ACC112 (cell line): Measurements from ENCODE around the gene MYCN.

ENCODE experiments used
- H2AFZ ChIP-seq: fragments of 200-600 bp; sonication (generic); one replicate; pipeline ENCODE4 v1.6.0; 2017; ENCODE audit warnings: antibody characterized with exemption, low read length; ENCODE audit not compliant: unreplicated experiment
- H3K27ac ChIP-seq: fragments of 200-600 bp; sonication (generic); 2 replicates; pipeline ENCODE4 v1.5.1; 2014; ENCODE audit warnings: low read depth, mild to moderate bottlenecking, antibody characterized with exemption, low read length, moderate library complexity
- H3K27me3 ChIP-seq: fragments of 200-600 bp; sonication (generic); 2 replicates; pipeline ENCODE4 v1.6.1; 2014; ENCODE audit warnings: mild to moderate bottlenecking, antibody characterized with exemption, low read length, moderate library complexity, mixed read lengths; ENCODE audit not compliant: insufficient read depth
- H3K36me3 ChIP-seq: fragments of 200-600 bp; sonication (generic); 2 replicates; pipeline ENCODE4 v1.6.1; 2016; ENCODE audit warnings: mild to moderate bottlenecking, antibody characterized with exemption, low read length, moderate library complexity, mixed read lengths; ENCODE audit not compliant: insufficient read depth
- H3K4me1 ChIP-seq: fragments of 200-600 bp; sonication (generic); one replicate; pipeline ENCODE4 v1.6.1; 2016; ENCODE audit warnings: low read length, mixed read lengths; ENCODE audit not compliant: insufficient read depth, unreplicated experiment, control insufficient read depth
- H3K4me3 ChIP-seq: fragments of 200-600 bp; sonication (generic); 2 replicates; pipeline ENCODE4 v1.5.1; 2014; ENCODE audit warnings: mild to moderate bottlenecking, low read depth, low read length
- H3K79me2 ChIP-seq: fragments of 200-600 bp; sonication (generic); one replicate; pipeline ENCODE4 v1.6.0; 2016; ENCODE audit warnings: low read length; ENCODE audit not compliant: control insufficient read depth, unreplicated experiment, insufficient read depth

MYCN gene

DNA sequence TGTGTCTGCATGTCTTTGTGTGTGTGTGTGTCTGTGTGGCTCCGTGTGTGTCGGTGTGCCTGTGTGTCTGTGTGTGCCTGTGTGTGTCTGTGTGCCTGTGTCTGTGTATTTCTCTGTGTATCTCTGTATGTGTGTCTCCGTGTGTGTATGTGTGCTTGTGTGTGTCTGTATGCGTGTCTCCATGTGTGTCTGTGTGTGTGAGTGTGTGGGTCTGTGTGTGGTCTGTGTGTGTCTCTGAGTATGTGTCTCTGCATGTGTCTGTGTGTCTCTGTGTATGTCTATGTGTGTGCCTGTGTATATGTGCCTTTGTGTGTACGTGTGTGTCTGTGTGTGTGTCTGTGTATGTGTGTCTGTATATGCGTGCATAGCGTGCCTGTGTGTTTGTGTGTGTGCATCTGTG lies 45.2 kb downstream of the MYCN start:
- no peak overlapping the region for H3K27ac ChIP-seq
- no peaks in the 10 kb centered on the region for H3K36me3 ChIP-seq
- H2AFZ ChIP-seq = no peak overlapping the region
- no peak overlapping the region for H3K4me3 ChIP-seq
- no peaks in the 10 kb centered on the region for H3K4me1 ChIP-seq
- H3K27me3 ChIP-seq = no peaks in the 10 kb centered on the region
- no peaks in the 10 kb centered on the region for H3K79me2 ChIP-seq

DNA sequence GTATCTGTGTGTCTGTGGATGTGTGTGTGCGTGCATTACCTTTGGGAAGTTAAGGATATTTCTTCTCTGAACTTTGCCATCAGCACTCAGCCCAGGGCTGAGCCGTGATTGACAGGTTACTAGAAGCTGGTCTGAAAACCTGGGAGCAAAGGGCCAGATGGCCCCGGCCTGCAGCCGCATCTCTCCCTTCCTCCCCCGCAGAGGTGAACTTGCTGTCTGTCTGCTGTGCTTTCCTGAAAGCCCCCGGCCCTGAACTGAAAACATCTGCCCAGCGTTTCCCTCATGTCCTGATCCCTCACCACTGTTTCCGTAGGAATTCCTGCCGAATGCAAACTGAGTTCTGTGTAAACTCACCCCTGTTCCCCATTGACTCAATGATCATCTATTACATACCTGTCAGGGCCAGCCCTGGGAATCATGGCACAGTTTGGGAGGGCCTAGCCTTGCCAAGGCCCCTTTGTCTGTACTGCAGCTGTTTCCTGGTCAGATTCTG lies 45.8 kb downstream of the MYCN start:
- Histone ChIP-seq H3K4me3 (no peak overlapping the region), H3K79me2 (no peaks in the 10 kb centered on the region), H3K4me1 (no peaks in the 10 kb centered on the region), H3K36me3 (no peaks in the 10 kb centered on the region), H3K27ac (no peak overlapping the region), H2AFZ (no peak overlapping the region), H3K27me3 (no peaks in the 10 kb centered on the region)

DNA sequence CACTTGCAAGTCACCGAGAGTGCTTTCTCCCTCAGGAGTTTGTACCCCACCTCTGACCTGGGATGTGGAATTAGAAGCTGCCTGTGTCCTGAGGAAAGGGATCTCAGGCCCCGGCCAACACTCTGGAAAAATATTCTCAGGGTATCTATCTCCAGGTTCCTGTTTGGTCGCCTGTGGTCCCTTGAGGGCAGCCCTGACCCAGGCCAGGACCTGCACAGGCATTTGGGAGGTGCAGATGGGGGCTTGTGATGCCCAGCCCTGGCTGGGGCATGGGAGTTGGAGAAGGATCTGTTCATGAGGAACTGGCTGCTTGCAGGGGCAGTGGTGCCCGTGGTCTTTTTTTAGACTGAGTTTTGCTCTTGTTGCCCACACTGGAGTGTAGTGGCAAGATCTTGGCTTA lies 46.3 kb downstream of the MYCN start:
- H3K27ac ChIP-seq = no peak overlapping the region
- H3K4me3 ChIP-seq = no peak overlapping the region
- H3K4me1 ChIP-seq = no peaks in the 10 kb centered on the region

DNA sequence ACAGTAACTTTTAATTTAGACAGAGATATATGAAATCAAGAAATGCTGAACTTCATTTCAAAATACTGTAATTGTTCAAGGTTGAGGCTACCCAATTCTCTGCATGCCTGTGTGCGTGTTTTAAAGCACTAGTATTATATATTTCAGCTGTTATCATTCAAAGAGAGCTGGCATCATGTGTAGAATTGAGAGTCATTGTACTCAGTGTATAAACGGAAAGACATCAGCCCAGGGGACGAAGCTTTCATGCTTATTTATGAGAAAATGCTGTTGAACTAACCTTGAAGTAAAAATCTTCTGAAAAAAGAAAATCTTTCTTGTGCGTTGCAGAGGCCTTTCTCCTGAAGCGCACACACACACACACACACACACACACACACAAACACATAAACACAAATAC lies 48.4 kb downstream of the MYCN start:
- Histone ChIP-seq H2AFZ (no peak overlapping the region), H3K36me3 (no peaks in the 10 kb centered on the region), H3K4me1 (no peaks in the 10 kb centered on the region), H3K4me3 (no peak overlapping the region), H3K79me2 (no peaks in the 10 kb centered on the region), H3K27me3 (no peaks in the 10 kb centered on the region), H3K27ac (no peak overlapping the region)

More for the DNA sequence above, 46.3 kb downstream of the MYCN start:
- Histone ChIP-seq H3K36me3 (no peaks in the 10 kb centered on the region), H3K79me2 (no peaks in the 10 kb centered on the region), H3K27me3 (no peaks in the 10 kb centered on the region), H2AFZ (no peak overlapping the region)

DNA sequence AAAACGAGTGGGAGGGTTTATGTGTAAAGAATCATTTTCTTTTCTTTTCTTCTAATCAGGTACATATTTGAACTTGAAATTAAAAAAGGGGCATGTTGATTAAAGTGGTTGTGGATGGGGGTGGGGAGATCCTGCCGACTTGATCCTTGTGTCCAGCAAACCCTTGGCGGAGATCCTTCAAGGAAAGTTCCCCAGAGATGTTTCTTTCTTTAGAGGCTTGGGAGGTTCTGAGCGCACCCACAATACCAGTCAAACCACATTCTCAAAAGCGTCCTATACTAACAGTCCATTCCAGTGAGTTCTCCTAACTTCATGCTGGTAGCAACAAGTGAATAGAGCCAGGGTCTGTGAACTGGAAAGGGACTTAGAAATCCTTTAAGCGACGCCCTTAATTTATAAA lies 49.2 kb downstream of the MYCN start:
- Histone ChIP-seq H3K27ac (no peak overlapping the region), H3K36me3 (no peaks in the 10 kb centered on the region), H3K4me3 (no peak overlapping the region), H3K4me1 (no peaks in the 10 kb centered on the region), H3K79me2 (no peaks in the 10 kb centered on the region), H2AFZ (no peak overlapping the region), H3K27me3 (no peaks in the 10 kb centered on the region)

DNA sequence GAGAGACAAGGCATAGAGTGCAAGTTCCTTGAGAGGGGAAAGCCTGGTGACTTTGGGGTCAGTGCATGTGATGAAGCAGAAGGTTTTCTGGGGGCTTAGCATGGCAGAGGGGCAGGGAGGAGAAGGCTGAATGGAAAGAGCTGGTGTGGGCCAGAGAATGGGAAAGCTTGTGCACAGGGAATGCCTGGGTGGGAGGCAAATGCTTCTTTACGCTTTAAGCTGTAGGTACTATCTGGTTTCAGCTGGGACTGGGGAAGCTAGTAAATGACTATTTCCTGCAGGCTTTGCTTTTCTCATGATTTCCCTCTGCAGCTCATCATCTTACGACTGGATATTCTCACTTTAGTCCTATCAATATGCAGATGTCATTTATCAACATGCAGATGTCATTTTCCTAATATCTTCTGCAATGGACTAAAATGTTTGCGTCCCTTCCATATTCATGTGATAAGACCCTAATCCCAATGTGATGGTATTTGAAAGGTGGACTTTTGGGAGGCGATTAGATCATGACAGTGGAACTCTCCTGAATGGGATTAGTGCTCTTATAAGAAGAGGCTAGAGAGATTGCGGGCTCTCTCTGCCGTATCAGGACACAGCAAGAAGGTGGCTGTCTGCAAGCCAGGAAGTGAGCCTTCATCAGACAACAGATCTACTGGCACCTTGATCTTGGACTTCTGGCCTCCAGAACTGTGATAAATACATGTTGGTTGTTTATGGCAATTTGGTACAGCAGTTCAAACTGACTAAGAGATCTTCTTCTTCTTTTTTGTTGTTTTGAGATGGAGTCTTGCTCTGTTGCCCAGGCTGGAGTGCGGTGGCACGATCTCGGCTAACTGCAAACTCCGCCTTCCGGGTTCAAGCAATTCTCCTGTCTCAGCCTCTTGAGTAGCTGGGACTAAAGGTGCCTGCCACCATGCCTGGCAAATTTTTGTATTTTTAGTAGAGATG lies 50.1 kb downstream of the MYCN start:
- Histone ChIP-seq H3K4me1 (no peaks in the 10 kb centered on the region), H3K4me3 (no peak overlapping the region), H3K79me2 (no peaks in the 10 kb centered on the region), H3K36me3 (no peaks in the 10 kb centered on the region), H3K27ac (no peak overlapping the region), H2AFZ (no peak overlapping the region), H3K27me3 (no peaks in the 10 kb centered on the region)

DNA sequence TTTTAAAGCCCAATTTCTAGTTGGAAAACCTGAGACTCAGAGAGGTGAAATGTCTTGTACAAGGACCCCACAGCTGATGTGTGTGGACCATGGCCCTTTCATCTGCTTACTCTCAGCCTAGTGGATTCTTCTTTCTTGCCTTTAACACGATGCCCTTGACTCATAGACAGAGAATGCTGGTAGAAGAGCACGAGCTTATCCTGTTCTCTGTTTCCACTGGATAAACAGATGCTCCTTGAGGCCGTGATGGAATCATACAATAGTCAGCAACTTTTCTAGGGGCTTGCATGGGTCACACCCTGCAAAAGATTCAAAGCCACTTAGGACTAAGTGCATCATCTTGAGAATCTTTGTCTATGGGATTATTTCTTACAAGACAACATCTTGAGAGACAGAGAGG lies 50.9 kb downstream of the MYCN start:
- H3K27me3 ChIP-seq = no peaks in the 10 kb centered on the region
- H3K36me3 ChIP-seq = no peaks in the 10 kb centered on the region
- H2AFZ ChIP-seq = no peak overlapping the region
- no peaks in the 10 kb centered on the region for H3K79me2 ChIP-seq
- H3K4me3 ChIP-seq = no peak overlapping the region
- H3K4me1 ChIP-seq = no peaks in the 10 kb centered on the region
- no peak overlapping the region for H3K27ac ChIP-seq

DNA sequence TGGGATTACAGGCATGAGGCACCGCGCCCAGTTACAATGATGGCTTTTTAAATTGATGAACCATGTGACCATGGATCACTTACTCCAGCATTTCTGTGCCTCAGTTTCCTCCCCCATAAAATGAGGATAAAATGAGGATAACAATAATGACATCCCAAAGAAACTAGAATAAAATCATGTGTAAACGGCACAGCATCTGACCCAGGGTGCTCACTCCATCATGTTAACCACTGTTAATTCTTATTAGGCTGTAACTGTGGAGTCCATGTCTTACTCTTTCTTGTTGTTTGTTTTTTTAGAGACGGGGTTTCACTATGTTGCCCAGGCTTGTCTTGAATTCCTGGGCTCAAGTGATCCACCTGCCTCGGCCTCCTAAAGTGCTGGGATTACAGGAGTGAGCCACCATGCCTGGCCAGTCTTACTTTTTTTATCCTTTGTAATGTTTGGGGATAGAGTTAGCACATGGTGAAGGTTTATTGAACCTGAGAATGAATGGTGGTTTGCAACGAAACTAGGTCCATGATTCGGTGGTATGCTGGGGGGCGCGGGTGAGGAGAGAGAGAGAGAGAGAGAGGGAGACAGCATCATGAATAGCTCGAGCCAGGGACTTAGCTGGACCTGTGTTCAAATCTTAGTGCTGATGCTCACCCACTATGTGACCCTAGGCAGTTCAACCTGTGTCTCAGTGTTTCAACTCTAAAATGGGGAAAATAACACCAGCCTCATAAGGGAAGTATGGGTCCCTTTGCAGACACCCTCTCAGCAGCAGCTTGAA lies 52.3 kb downstream of the MYCN start:
- no peak overlapping the region for H2AFZ ChIP-seq
- no peaks in the 10 kb centered on the region for H3K79me2 ChIP-seq
- H3K4me3 ChIP-seq = no peak overlapping the region
- no peak overlapping the region for H3K27ac ChIP-seq
- no peaks in the 10 kb centered on the region for H3K4me1 ChIP-seq
- no peaks in the 10 kb centered on the region for H3K36me3 ChIP-seq
- H3K27me3 ChIP-seq = no peaks in the 10 kb centered on the region

DNA sequence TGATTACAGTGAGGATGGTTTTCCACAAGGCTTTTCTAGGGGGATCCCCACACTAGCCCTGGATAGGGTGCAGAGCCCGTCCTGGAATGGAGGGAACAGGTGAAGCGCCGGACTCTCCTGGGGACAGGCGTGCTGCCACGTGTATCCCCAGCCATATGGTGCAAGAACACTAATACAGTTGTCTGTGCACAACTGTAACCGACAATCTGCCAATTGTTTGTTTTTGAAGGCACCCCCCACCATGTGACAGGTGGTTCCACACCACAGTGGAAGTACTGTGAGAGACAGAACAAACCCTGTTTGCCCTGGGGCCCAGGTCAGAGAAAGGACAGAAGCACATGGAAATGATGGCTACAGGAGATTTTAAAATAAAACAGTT lies 52.9 kb downstream of the MYCN start:
- H3K27ac ChIP-seq = no peak overlapping the region
- H3K79me2 ChIP-seq = no peaks in the 10 kb centered on the region
- no peak overlapping the region for H3K4me3 ChIP-seq
- H3K27me3 ChIP-seq = no peaks in the 10 kb centered on the region
- H3K36me3 ChIP-seq = no peaks in the 10 kb centered on the region
- H2AFZ ChIP-seq = no peak overlapping the region
- no peaks in the 10 kb centered on the region for H3K4me1 ChIP-seq

DNA sequence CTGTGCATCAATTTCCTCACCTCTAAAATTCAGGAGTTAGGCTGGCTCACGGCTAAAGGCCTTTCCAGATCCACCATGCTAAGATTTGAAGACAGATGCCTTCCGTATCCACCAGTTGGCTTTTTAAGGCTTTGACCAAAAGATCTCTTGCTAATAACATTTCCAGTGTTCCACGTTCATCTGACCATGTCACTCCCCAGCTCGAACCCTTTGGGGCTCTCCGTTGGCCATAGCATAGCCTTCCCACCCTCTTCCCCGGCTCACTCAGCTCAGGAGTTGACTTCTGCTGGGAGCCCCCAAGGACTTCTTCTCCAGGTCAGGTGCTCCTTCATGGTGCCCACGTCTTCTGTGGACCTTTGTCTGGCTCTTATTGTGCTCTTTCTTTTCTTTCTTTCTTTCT lies 53.3 kb downstream of the MYCN start:
- Histone ChIP-seq H3K4me3 (no peak overlapping the region), H2AFZ (no peak overlapping the region), H3K27me3 (no peaks in the 10 kb centered on the region), H3K4me1 (no peaks in the 10 kb centered on the region), H3K79me2 (no peaks in the 10 kb centered on the region), H3K36me3 (no peaks in the 10 kb centered on the region), H3K27ac (no peak overlapping the region)
